GM21619 (cell line): ENCODE data around the gene SIPA1L2.

Experiments
- ATAC-seq: cut with Tn5 transposase; IDR thresholded peaks from one replicate; pipeline ENCODE4 v1.9.1; 2021; ENCODE audit not compliant: unreplicated experiment

The SIPA1L2 gene

DNA sequence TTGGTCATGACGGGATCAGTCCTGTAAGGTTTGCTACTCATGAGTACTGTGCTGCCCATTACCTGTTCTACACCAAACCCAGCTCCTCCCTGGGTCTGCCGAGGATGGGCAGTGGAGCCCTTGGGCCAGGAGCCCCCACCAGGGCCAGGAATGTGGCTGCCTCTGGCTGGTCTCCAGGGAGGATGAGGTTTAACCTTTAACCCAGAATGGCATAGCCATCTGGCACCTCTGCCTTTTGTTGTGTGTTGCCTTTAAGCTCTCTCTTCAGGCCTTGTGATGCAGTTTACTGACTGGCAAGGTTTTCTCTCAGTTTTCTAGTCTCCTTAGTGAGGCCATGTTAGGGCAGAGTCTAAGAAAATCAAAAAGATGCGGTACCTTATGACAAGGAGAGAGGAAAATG is 38.6 kb downstream of the SIPA1L2 start:
- ATAC-seq, result no peak

DNA sequence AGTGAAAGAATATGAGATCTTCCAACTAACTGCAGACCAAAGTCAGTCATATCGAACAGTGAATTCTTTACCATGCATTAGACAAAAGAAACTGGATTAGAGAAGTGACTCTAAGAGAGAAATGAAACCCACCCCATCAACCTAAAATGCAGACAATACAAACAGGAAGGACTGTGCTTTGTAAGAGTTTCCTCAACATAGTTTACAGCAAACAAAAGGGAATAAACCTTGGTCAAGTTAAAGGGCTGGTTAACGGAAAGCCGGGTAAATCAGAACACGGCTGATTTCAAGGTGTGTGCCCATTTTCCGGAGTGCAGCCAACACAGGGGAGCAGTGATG is 39.2 kb downstream of the SIPA1L2 start:
- peak; percentile 85 for ATAC-seq

DNA sequence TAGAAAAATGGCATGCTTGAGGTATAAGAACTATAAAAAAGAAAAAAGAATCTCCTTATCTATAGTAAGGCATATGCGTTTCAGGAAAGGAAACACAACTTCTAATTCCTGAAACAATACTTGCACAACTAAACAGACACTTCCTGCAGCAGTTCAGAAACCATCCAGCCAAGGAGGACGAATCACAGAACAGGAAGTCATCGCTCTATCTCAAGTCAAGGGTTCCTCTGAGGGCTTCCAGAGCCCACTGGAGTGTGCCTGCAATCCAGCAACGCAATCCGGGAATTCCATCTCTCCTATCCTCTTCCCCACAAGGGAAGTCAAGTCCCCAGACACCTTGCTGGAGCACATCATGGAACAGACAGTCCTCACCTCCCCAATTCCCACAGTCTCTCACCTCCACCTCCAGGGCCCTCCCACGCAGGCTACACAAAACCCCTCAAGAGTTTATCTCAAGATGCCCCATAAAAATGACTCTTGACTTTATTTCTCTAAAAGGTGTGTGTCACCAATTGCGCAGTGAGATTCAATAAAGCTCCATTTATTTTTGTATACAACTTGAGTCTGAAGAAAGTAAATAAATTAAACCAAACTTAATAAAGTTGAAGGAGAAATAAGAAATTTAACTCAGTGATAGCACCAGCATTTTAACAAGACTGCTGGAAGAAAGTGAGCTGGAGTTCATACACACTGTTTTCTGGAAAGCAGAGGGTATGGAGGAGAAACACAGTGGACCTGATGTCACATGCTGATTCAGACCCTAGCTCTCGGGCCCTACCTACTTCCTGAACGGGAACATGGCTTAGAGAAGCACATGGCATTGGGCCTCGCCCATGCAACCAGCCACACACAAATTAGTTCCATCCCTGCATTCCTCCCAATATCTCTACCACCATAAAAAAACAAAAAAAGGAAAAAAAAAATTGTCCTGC is 39.9 kb downstream of the SIPA1L2 start:
- ATAC-seq, result peak; percentile 27

DNA sequence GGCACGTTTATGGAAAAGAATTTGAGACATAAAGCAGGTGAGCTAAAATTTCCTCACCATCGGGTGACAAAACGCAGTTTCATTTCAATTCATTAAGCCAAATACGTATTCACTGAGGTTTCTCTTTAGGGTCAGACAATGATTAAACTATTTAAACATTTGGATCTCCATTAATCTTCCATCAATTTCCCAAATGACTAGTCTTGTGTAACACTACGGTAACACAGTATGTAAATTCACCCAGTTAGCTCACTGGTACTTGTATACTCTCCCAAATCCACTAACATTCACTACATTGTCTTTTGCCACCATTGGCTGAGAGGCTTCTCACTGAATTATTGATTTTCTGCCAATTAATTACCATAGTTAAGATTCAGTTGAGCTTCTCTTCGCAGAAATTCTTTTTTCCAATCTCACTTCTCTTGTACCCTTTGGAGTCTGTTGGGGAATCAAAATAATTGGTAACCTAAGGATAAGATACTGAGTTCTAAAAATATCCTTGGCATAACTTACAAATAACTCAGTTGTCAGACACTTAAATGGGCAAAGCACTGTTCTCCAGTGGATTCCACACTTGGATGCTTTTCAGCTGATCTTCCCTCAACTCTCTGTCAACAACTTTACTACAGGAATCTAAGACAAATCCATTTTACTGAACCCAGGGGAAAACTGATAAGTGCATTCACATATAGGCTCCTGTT is 40.7 kb downstream of the SIPA1L2 start:
- ATAC-seq, result no peak

DNA sequence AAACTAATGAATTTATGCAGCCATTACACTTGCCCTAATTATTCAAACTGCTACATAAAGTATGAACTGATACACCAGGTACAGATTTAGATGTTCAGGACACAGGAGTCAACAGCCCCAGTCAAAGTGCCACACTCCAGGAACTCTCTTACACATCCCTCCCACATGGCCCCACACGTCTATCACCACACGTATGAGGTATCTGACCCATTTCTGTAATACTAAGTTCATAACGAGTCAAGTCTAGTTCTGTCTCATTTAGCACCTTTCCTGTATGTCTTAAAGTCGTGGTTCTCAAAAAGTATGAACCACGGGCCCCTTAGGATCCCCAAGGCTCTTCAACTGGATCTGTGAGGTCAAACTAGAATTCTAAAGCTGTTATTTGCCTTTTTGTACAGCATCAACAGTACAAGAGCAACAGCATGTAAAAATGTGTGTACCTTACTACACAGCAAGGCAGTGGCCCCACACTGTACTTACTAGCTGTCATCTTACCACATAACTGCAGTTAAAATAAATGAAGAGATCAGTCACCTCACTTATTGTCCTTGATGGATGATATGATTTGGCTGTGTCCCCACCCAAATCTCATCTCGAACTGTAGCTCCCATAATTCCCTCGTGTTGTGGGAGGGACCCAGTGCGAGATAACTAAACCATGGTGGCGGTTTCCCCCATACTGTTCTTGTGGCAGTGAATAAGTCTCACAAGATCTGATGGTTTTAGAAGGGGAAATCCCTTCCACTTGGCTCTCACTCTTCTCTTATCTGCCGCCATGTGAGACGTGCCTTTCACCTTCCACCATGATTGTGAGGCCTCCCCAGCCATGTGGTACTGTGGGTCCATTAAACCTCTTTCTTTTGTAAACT is 42.6 kb downstream of the SIPA1L2 start:
- ATAC-seq, result no peak

DNA sequence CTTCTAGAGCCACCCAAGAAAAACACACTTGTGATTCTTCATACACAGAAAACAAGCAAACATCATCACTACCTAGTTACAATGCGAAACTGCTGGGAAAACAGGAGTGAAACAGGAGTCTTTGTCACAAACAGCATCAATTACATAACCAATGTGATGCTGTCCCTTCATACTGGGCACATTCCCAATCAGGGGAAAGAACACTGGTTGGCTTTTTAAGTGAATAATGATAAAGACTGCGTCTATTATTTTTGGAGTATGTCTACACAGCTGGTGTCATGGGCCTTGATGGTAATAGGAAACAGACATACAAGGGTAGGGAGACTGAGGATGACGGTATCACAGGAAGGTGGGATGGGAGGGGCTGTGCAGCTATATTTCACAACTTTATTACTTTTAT is 43.3 kb downstream of the SIPA1L2 start:
- ATAC-seq, result no peak

DNA sequence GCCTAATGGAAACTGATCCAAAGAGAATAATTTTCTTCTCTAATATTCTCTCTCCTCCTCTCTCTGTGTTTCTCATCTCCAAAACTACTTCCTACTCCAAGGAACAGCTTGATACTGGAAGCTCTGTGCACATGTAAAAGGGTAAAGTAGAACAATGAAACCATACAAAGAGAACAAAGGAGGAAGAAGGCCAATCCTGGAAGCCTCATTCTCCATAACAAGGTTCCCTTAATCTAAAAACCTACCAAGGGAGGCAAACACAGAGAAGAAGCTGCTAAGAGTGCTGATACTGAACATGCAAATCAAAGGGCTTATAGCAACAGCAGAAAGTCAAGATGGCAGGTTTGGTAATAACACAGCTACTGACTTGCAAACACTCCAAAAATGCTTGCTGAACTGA is 44.4 kb downstream of the SIPA1L2 start:
- no peak for ATAC-seq

DNA sequence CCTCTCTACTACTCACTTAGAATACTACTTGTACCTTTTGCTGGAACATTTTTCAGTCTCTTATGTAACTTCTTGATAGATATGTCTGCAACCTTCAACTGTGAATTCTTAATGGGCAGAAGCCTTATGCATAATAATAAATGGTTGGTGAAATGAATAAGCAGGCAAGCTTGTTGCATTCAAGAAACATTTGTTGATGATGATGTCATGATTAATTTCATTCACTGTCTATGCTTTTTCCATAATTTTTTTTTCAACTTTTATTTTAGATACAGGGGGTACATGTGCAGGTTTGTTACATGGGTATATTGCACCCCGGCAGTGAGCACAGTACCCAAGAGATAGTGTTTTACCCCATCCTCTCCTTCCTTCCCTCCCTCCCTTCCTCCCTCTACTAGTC is 48.0 kb downstream of the SIPA1L2 start:
- no peak for ATAC-seq
